Measurements from ENCODE around the gene CRY2.

DNA sequence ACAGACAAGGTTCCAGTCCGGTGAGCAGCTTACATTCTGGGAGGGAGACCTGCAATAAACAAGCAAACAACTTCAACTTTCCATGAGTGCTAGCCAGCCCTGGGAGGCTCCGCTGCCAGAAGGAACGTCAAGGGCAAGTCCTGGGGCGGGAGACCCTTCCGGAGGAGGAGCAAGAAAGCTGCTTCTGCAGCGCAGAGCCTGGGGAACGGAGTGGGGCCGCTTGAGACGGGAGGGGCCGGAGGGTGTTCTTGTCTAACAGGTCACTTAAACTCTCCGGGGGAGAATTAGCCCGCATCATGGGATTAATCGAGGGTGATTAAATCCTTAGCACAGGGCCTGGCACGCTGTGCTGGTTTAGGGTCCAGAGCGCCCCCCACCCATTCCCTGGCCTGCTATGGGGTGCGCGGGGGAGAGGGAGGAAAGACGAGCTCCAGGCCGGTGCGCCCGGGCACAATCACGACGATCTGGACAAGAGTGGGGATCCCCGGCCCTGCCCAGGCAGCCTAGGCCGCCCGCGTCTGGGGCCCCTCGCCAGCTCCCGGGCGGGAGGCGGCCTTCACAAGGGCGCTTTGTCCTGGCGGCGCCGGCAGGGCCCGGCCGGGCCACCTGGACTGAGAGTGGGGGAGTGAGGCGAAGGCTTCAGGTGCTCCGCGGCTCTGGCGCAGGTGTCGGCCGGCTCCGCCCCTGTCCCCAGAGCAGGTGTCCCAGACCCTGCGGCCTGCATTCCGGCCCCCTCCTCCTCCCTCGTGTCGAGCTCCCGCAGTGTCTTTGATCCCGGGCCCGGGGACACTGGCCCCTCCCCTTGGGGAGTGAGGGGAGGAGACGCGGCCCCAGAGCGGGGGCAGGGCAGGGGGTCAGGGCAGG lies 74.5 kb downstream of the CRY2 start:
- no peak for TF ChIP-seq ZNF217 (IDR thresholded peaks at IDR 0.05)
- no peak for TF ChIP-seq POLR2AphosphoS5 (IDR thresholded peaks at IDR 0.05; ENCODE audit: low read length)
- TF ChIP-seq, protein P1, sequence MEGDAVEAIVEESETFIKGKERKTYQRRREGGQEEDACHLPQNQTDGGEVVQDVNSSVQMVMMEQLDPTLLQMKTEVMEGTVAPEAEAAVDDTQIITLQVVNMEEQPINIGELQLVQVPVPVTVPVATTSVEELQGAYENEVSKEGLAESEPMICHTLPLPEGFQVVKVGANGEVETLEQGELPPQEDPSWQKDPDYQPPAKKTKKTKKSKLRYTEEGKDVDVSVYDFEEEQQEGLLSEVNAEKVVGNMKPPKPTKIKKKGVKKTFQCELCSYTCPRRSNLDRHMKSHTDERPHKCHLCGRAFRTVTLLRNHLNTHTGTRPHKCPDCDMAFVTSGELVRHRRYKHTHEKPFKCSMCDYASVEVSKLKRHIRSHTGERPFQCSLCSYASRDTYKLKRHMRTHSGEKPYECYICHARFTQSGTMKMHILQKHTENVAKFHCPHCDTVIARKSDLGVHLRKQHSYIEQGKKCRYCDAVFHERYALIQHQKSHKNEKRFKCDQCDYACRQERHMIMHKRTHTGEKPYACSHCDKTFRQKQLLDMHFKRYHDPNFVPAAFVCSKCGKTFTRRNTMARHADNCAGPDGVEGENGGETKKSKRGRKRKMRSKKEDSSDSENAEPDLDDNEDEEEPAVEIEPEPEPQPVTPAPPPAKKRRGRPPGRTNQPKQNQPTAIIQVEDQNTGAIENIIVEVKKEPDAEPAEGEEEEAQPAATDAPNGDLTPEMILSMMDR (IDR thresholded peaks at IDR 0.05 in 2 of 3, conservative IDR thresholded peaks at IDR 0.05 in 1 of 3; ENCODE audit: control insufficient read depth in 2 of 3, extremely low read depth in 1 of 3, insufficient read depth in 1 of 3, low read depth in 3 of 3, low read length in 3 of 3) = no peak
- TF ChIP-seq ATF7 (IDR thresholded peaks at IDR 0.05; ENCODE audit: low read depth) = no peak
- TF ChIP-seq, protein P2, sequence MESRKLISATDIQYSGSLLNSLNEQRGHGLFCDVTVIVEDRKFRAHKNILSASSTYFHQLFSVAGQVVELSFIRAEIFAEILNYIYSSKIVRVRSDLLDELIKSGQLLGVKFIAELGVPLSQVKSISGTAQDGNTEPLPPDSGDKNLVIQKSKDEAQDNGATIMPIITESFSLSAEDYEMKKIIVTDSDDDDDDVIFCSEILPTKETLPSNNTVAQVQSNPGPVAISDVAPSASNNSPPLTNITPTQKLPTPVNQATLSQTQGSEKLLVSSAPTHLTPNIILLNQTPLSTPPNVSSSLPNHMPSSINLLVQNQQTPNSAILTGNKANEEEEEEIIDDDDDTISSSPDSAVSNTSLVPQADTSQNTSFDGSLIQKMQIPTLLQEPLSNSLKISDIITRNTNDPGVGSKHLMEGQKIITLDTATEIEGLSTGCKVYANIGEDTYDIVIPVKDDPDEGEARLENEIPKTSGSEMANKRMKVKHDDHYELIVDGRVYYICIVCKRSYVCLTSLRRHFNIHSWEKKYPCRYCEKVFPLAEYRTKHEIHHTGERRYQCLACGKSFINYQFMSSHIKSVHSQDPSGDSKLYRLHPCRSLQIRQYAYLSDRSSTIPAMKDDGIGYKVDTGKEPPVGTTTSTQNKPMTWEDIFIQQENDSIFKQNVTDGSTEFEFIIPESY (IDR thresholded peaks at IDR 0.05) = no peak
- TF ChIP-seq, protein P3, sequence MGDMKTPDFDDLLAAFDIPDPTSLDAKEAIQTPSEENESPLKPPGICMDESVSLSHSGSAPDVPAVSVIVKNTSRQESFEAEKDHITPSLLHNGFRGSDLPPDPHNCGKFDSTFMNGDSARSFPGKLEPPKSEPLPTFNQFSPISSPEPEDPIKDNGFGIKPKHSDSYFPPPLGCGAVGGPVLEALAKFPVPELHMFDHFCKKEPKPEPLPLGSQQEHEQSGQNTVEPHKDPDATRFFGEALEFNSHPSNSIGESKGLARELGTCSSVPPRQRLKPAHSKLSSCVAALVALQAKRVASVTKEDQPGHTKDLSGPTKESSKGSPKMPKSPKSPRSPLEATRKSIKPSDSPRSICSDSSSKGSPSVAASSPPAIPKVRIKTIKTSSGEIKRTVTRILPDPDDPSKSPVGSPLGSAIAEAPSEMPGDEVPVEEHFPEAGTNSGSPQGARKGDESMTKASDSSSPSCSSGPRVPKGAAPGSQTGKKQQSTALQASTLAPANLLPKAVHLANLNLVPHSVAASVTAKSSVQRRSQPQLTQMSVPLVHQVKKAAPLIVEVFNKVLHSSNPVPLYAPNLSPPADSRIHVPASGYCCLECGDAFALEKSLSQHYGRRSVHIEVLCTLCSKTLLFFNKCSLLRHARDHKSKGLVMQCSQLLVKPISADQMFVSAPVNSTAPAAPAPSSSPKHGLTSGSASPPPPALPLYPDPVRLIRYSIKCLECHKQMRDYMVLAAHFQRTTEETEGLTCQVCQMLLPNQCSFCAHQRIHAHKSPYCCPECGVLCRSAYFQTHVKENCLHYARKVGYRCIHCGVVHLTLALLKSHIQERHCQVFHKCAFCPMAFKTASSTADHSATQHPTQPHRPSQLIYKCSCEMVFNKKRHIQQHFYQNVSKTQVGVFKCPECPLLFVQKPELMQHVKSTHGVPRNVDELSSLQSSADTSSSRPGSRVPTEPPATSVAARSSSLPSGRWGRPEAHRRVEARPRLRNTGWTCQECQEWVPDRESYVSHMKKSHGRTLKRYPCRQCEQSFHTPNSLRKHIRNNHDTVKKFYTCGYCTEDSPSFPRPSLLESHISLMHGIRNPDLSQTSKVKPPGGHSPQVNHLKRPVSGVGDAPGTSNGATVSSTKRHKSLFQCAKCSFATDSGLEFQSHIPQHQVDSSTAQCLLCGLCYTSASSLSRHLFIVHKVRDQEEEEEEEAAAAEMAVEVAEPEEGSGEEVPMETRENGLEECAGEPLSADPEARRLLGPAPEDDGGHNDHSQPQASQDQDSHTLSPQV (IDR thresholded peaks at IDR 0.05) = no peak
- TF ChIP-seq, protein P4, sequence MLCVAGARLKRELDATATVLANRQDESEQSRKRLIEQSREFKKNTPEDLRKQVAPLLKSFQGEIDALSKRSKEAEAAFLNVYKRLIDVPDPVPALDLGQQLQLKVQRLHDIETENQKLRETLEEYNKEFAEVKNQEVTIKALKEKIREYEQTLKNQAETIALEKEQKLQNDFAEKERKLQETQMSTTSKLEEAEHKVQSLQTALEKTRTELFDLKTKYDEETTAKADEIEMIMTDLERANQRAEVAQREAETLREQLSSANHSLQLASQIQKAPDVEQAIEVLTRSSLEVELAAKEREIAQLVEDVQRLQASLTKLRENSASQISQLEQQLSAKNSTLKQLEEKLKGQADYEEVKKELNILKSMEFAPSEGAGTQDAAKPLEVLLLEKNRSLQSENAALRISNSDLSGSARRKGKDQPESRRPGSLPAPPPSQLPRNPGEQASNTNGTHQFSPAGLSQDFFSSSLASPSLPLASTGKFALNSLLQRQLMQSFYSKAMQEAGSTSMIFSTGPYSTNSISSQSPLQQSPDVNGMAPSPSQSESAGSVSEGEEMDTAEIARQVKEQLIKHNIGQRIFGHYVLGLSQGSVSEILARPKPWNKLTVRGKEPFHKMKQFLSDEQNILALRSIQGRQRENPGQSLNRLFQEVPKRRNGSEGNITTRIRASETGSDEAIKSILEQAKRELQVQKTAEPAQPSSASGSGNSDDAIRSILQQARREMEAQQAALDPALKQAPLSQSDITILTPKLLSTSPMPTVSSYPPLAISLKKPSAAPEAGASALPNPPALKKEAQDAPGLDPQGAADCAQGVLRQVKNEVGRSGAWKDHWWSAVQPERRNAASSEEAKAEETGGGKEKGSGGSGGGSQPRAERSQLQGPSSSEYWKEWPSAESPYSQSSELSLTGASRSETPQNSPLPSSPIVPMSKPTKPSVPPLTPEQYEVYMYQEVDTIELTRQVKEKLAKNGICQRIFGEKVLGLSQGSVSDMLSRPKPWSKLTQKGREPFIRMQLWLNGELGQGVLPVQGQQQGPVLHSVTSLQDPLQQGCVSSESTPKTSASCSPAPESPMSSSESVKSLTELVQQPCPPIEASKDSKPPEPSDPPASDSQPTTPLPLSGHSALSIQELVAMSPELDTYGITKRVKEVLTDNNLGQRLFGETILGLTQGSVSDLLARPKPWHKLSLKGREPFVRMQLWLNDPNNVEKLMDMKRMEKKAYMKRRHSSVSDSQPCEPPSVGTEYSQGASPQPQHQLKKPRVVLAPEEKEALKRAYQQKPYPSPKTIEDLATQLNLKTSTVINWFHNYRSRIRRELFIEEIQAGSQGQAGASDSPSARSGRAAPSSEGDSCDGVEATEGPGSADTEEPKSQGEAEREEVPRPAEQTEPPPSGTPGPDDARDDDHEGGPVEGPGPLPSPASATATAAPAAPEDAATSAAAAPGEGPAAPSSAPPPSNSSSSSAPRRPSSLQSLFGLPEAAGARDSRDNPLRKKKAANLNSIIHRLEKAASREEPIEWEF (IDR thresholded peaks at IDR 0.05; ENCODE audit: insufficient replicate concordance, low read depth, low read length) = no peak
- TF ChIP-seq, protein P5, sequence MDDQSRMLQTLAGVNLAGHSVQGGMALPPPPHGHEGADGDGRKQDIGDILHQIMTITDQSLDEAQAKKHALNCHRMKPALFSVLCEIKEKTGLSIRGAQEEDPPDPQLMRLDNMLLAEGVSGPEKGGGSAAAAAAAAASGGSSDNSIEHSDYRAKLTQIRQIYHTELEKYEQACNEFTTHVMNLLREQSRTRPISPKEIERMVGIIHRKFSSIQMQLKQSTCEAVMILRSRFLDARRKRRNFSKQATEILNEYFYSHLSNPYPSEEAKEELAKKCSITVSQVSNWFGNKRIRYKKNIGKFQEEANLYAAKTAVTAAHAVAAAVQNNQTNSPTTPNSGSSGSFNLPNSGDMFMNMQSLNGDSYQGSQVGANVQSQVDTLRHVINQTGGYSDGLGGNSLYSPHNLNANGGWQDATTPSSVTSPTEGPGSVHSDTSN (IDR thresholded peaks at IDR 0.05; ENCODE audit: insufficient replicate concordance, low read depth, low read length) = no peak
- TF ChIP-seq RFX5 (IDR thresholded peaks at IDR 0.05; ENCODE audit: low read depth, low read length) = no peak
- no peak for TF ChIP-seq BCL11A (IDR thresholded peaks at IDR 0.05; ENCODE audit: low read depth, low read length)
- TF ChIP-seq CREB1 (IDR thresholded peaks at IDR 0.05; ENCODE audit: low read depth) = no peak
- TF ChIP-seq CHD2 (IDR thresholded peaks at IDR 0.05; ENCODE audit: borderline replicate concordance, low read depth, low read length) = no peak
- TF ChIP-seq DPF2 (IDR thresholded peaks at IDR 0.05) = no peak
- TF ChIP-seq ZBED1 (IDR thresholded peaks at IDR 0.05; ENCODE audit: borderline replicate concordance) = no peak

Data from GM12878 (cell line).